AG09319 (cell line): ENCODE results near the gene SCD5.

ENCODE experiments used
- DNase-seq: peaks from one replicate; pipeline ENCODE4 v3.0.0-alpha.2; 2010; ENCODE audit warnings: low read depth; ENCODE audit errors: extremely low read depth
- CTCF ChIP-seq: IDR thresholded peaks from 2 replicates; pipeline ENCODE4 v1.5.1; 2011; ENCODE audit warnings: low read depth, mild to moderate bottlenecking, inconsistent platforms, low read length, moderate library complexity

SCD5 gene

DNA sequence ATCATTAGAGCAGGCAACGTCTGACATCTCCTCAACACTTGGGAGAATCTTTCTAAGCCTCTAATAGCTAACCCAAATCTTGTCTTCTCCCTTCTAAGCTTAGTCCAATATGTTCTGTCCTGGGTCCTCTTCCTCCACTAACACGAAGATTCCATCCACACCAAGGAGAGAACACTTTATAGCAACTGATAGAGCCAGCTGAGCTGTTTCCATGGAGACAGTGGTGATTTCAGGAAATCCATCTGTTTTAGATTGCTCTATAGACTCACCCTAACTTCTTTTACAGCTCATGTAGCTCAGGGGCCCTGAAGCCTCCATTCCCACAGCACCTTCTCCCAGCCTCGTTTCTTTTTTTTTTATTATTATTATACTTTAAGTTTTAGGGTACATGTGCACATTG lies 37.4 kb downstream of the SCD5 start:
- no peak for TF ChIP-seq CTCF

GRCh38 chr4:82758701-82759685 lies 39.6 kb downstream of the SCD5 start:
- TF ChIP-seq CTCF = no peak
- no peak for DNase-seq

More for the DNA sequence above, 37.4 kb downstream of the SCD5 start:
- no peak for DNase-seq

DNA sequence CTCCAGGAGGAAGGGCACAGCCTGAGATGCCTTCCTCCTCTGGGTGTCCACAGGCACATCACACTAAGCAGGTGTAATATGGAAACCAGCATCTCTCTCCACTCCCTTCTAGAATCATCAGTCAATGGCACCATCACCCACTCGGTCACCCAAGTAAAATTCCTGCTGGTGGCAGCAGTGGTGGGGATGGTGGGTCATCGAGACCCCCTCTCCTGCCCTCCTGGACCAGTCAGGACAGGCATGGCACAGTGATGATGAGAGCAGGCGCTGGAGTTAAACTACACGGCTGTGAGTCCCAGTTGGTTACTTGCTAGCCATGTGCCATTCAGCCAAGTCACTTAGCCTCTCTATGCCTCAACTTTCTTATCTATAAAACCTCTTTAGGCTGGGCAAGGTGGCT lies 42.5 kb downstream of the SCD5 start:
- no peak for DNase-seq
- no peak for TF ChIP-seq CTCF

DNA sequence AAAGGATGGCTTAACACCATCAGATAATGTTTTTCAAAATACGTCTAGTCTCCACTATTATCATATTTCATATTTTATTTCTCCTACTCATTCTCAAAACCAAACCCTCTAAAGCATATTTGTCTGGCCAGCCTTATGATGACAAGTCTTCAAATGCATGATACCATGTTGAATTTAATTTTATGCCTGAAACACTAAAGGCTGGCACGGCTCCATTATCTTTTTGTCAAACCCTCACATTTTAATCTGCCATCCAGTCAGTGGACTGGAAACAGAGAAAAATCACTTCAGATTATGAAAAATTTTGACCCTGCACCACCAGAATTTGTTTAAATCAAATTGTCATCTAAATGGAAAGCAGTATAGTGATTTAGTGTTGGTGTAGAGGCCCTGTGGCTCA lies 42.9 kb downstream of the SCD5 start:
- no peak for TF ChIP-seq CTCF
- DNase-seq = no peak

- no peak for DNase-seq
- no peak for TF ChIP-seq CTCF
These were observed 44.0 kb downstream of the SCD5 start for GRCh38 chr4:82754513-82755165.

DNA sequence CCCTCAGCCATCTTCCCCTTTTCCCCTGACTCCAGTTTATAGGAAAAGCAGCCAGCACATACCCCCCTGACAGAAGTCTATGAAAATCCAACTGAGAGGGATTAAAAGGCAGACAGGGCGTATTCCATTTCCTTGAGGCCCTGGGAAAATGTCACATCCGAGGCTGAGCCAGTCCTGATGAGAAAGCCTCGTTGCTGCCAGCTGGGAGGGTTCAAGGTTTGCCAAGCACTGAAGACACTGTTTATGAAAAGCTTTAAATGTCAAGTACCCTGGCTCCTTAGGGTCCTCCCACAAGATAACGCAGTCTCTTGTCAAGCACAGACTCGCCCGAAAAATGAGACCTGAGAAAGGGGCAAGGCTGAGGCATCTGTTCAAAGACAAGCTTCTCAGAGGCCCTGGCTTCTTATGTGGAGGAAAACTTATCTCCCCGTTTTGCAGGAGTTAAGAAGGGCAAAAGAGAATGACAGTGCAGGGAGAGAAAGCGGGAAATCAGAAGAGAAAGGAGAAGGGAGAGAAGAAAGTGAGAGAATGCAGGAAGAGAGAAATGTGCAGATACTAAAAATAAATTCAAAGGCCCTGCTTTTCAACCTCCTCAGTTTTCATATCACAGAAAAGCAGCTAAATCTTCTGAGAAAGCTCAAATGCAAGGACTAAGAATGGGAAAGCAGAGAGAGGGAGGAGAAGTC lies 44.7 kb downstream of the SCD5 start:
- DNase-seq = no peak
- no peak for TF ChIP-seq CTCF
